Measurements from ENCODE around the gene STIL.

Gene STIL

GRCh38 chr1:47232187-47232874 lies 81.6 kb downstream of the STIL start, which contains the start of gene TAL1:
TSS of gene TAL1 (minus strand) at chr1:47232225. CDS start at chr1:47225888, 6,337 bp downstream.
- no peak for DNase-seq

- DNase-seq = peak; percentile 31
These were observed 82.4 kb downstream of the STIL start for GRCh38 chr1:47231301-47232186.

GRCh38 chr1:47230692-47231300 lies 83.2 kb downstream of the STIL start:
- peak; percentile 5 for DNase-seq

GRCh38 chr1:47229886-47230691 lies 83.9 kb downstream of the STIL start:
- no peak for DNase-seq

GRCh38 chr1:47229031-47229885 lies 84.7 kb downstream of the STIL start:
- no peak for DNase-seq

- no peak for DNase-seq
These were observed 85.3 kb downstream of the STIL start for GRCh38 chr1:47228644-47229030.

GRCh38 chr1:47227341-47228232 lies 86.4 kb downstream of the STIL start:
- DNase-seq = no peak

GRCh38 chr1:47226839-47227215 lies 87.1 kb downstream of the STIL start:
- no peak for DNase-seq

GRCh38 chr1:47226121-47226838 lies 87.7 kb downstream of the STIL start:
- no peak for DNase-seq

- DNase-seq = no peak
These were observed 88.4 kb downstream of the STIL start for GRCh38 chr1:47225430-47226100.

GRCh38 chr1:47224676-47225399 lies 89.1 kb downstream of the STIL start:
- no peak for DNase-seq

- no peak for DNase-seq
These were observed 89.8 kb downstream of the STIL start for GRCh38 chr1:47223921-47224675.

- DNase-seq = no peak
These were observed 90.6 kb downstream of the STIL start for GRCh38 chr1:47223174-47223920.

GRCh38 chr1:47222476-47222875 lies 91.5 kb downstream of the STIL start:
- no peak for DNase-seq

- no peak for DNase-seq
These were observed 94.2 kb downstream of the STIL start for GRCh38 chr1:47219590-47220220.

- no peak for DNase-seq
These were observed 94.9 kb downstream of the STIL start for GRCh38 chr1:47219001-47219400.
